ENCODE data around the gene HMOX1.

The HMOX1 gene, protein sequence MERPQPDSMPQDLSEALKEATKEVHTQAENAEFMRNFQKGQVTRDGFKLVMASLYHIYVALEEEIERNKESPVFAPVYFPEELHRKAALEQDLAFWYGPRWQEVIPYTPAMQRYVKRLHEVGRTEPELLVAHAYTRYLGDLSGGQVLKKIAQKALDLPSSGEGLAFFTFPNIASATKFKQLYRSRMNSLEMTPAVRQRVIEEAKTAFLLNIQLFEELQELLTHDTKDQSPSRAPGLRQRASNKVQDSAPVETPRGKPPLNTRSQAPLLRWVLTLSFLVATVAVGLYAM

DNA sequence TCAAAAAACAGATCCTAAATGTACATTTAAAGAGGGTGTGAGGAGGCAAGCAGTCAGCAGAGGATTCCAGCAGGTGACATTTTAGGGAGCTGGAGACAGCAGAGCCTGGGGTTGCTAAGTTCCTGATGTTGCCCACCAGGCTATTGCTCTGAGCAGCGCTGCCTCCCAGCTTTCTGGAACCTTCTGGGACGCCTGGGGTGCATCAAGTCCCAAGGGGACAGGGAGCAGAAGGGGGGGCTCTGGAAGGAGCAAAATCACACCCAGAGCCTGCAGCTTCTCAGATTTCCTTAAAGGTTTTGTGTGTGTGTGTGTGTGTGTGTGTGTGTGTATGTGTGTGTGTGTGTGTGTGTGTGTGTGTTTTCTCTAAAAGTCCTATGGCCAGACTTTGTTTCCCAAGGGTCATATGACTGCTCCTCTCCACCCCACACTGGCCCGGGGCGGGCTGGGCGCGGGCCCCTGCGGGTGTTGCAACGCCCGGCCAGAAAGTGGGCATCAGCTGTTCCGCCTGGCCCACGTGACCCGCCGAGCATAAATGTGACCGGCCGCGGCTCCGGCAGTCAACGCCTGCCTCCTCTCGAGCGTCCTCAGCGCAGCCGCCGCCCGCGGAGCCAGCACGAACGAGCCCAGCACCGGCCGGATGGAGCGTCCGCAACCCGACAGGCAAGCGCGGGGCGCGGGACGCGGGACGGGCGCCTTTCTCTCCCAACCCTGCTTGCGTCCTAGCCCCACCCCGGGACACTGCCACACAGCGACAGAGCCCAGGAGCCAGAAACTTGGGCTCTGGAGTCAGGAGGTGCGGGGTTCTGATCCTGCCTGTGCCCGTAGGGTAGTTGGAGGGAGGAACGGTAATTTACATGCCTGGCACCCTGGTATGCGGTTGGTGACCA is at the start of gene HMOX1:
Gene HMOX1 (plus strand): TSS at position 560 of the 887 bp plus-strand sequence. CDS start 78 bp downstream, at position 638.
- peak; percentile 80 for DNase-seq

DNA sequence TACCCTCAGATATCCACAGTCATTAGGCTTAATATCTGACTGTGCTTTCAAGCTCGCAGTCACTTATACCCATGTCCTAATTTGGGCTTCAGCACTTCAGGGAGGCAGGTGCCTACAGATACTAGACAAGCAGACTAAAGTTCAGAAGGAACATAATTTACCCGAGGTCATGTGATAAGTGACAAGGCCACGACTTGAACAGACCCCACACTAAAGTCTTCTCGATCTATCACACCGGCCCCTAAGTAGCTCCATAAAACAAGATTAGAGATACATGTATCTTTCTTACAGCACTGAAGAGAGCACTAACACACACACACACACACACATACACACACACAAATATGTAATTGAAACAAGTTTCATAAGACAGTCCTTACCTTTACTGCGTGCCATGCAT is 48.6 kb upstream of the HMOX1 start:
- no peak for DNase-seq

DNA sequence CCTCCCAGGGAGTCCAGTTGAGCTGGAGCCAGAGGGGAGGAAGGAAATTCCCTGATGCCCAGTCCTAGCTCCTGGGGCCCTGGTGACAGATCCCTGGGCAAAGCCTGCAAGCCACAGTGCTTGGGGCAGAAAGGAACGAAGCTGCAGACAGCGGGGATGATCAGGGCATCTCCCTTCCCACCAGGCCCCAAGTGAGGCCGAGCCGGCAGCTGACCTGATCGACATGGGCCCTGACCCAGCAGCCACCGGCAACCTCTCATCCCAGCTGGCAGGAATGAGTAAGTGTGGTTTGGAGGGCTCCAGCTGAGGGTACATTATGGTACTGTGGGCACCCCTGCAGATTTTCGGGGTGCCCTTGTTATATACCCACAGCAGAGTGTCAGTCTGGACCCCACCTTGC is 47.7 kb upstream of the HMOX1 start:
- no peak for DNase-seq

DNA sequence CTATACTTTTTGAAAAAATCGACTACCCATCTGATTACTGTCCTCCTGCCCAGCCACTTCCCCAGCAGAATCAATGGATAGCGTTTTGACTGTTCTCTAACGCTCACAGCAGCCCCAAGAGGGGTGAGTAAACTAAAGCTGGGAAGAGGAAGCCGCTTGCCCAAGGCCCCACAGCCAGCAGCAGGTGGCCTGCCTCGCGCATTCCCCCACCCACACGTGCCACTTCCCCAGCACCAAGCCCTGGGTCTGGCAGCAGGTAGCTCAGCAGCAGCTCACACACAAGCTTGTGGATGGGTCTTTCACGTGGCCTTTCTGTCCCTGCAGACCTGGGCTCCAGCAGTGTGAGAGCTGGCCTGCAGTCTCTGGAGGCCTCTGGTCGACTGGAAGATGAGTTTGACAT is 46.9 kb upstream of the HMOX1 start:
- DNase-seq, result no peak

DNA sequence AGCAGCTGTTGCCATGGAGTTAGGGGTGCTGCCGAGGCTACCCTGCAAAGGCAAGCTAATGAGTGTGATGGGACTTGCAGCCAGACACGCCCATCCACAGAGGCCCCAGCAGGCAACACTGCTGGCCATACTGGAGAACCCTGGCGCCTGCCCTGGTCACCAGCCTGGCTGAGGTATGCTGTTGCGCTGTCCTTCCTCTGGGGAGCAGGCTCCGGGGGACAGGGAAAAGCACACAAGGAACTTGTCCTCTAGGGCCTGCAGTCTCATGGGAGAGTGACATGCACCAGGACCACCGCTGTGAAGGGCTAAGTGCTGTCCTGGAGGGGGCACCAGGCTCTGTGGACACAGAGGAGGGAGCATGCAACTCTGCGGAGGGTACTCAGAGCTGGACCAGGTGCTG is 45.4 kb upstream of the HMOX1 start:
- DNase-seq, result no peak

DNA sequence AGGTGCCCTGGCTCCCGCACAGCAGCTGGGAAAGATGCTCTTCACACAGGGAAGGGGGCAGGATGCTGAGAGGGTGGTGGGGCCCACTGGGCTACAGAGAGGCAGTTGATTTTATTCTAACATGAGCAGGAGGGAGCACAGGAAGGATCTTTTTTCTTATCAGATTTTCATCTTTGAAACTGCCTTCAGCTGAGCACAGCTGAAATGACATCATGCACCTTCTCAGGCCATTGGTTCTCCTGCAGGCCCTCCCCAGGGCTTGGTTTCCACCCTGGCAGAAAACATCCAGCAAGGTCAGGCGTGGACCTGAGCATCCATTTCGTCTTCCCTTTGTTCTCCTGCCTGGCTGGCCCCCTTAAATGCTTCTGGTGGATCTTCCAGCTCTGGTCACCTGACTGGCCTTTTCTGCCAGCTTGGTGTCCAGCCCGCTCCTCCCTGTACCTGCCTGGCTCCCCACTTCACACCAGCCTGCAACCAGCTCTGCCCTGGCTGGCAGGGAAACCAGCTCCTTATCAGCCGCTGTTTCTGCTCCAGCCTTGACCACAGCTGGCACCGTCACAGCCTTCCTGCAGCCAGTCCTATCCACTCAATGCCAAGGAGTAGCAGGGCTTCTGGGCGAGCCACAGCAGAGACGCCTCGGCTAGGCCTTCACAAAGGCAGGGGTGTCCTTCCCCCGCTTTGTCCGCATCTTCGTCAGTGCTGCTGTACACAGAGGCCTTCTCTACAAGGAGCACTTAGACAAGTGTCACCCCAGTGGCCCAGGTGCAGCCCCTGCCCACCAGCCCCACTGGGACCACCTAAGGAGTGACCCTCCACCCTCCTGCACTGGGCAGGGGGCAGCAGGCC is 44.7 kb upstream of the HMOX1 start:
- no peak for DNase-seq

DNA sequence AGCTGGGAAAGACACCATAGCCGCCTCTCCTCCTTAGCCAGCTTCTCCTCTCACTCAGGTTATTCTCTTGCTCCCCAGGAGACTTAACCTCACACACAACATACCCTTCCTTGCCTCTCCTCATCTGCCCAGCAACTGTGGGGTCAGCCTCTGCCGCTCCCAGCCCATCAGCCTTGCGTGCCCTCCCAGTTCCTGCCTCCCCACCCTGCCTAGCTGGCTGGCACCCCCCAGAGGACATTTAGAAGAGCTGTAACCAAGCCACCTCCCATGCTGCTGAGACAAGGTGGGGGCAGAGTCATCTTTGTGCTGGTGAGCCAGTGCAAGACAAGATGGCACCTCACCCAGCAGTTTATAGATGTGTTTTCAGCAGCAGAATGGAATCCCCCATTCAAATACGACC is 43.0 kb upstream of the HMOX1 start:
- no peak for DNase-seq

DNA sequence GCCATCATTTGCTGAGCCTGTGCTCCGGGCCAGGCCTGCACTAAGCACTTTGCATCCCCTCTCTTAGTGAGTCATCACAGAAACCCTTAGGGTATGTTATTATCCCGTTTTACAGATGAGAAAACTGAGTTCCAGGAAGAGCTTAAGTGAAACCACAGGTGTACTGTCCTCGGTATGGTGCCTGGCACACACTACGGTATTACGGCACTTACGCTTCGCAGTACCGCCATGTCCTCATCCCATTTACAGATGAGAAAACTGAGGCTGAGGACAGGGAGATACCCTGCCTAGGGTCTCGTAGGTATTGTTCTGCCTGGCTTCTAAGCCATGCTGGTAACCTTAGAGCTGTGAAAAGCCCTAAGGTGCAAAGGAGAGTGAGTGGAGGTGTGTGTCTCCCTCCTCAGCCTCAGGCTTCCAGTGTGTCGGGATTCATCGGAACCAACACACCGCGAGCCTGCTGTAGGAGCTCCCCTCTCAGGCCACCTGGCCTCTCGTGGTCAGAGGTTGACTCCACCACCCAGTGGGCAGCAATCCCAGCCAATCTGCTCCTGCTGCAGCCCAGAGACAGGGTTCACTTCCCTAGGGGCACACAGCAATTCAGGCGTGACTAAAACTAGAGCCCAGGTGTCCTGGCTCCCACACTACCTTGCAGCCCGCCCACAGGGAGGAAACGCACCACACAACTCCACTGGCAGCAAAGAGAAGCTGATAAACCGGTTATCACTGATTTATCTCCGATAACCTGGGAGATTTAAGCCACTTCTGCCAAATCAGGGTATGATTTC is 39.6 kb upstream of the HMOX1 start:
- no peak for DNase-seq

DNA sequence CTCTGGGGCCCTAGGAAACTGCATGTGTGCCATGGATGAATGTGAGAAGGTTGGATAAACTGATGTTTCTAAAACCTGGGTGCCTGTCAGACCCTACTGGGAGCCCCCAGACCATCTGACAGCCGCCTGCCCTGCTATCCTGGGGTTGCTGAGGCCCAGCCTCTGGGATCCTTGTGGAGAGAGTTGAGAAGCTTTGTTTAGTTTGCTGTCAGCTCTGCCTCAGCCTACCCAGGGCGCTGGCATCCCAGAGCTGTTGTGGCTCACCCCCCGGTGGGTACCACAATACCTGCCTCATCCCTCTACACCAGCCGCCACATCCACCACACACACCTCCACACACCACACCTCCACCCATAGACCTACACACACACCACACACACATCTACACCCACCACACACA is 38.5 kb upstream of the HMOX1 start:
- DNase-seq, result no peak

DNA sequence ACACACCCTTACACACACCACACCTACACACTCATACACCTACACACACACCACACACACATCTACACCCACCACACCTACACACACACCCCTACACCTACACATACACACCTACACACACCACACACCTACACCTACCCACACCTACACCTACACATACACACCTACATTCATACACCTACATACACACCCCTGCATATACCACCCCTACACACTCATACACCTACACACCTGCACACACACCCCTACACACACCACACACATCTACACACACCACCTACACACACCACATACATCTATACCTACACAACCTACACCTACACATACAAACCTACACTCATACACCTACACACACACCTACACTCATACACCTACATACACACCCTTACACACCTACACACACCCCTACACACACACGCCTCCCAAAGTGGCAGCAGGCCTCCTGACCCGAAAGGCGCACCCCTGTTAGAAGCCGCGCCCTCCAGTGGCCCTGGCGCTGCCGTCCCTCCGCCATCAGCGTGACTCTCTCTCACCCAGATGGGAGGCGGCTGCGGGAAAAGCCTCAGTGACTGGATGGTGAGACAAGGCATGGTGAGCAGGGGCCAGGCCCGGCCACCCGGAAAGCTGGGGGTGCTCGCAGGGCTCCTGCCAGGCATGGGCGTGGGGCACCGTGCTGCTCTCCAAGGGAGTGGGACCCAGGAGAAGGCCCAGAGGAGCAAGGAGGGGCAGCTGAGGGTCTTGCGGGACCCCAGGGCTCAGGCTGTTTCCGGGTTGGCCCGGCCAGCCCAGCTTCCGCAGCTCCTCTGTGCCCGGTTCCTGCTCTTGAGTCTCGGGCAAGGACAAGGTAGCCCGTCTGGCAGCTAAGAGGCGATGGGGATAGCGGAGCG is 37.0 kb upstream of the HMOX1 start:
- no peak for DNase-seq

DNA sequence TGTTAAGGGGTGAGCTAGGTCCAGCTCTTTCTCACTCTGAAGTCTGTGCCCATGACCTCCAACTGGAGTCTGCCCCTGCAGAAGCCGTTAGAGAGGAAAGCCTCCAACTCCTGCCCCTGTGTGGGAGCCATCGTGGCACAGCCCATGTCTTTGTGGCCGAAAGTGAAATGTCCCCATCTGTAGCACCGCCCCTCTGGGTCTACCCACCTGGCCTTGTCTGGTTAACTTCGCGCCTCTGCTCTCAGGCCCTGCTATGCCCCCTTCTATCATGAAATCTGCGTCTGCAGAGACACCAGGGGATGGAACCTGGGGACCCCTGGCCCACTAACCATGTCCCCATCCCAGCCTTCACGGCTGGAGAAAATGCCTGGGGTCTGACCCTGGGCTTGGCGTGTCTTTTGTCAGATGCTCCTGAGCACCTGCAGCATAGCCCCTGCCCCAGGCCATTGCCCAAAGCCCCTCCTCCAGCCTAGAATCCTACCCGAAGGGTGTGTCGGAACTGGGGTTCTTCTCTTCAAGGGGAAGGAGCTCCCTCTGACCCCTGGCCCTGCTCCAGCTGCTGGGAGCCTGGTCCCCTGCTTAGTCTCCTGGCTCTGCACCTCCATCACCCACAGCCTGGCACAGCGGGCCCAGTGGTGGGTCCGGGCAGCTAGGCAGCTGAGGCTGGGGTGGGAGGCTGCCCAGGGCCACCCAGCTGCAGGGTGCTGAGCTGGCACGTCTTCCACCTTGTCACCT is 35.8 kb upstream of the HMOX1 start:
- no peak for DNase-seq

DNA sequence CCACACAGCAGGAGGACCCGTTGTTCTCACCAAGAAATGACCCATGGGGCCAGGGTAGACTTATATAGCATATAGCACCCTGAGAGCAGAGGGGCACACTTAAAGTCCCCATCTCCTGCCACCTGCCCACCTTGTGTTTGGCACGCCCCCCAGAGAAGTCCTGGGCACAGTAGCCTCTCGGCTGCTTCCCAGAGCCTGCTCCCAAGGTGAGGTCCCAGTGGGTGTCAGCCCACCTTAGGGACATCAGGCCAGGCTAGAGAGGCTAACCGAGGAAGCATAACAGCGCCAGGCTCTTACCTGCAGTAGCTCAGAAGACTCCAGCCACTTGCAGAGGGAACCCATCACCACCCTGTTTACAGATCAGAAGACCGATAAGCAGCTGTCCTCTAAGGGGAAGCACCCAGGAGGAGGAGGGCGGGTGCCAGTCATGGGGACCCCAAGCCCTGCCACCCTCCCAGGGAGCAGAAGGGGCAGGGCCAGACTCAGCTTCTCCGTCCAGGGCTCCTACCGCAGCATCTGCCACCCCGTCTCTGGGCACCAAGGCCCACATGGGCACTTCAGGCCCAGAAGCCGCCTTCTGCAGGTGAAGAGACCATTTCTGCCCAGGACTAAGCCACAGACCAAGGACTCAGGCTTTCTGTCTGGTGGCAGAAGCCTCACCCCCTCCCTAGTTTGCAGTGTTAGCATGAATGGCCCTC is 34.9 kb upstream of the HMOX1 start:
- DNase-seq, result no peak

DNA sequence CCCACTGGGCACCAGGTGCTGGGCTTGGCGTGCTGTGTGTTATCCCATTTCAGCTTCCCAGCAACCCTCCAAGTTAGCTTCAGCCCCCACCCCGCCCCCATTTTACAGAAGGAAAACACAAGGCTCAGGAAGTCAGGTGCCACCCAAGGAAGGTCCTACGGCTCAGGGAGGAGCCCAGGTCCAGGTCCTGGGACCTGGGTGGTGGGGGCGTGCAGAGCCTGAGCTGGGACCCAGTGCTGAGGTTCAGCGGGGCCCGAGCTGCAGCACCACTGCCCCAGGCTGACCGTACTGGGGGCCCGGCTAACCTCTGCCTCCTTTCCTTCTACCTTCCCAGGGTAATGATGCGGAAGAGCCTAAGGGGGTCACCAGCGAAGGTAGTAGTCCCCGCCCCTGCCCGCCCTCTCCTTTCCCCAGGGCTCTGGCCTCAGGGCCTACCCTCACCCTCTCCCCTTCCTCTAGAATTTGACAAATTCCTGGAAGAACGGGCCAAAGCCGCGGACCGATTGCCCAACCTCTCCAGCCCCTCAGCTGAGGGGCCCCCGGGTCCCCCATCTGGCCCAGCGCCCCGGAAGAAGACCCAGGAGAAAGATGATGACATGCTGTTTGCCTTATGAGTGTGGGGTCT is 34.2 kb upstream of the HMOX1 start:
- no peak for DNase-seq

DNA sequence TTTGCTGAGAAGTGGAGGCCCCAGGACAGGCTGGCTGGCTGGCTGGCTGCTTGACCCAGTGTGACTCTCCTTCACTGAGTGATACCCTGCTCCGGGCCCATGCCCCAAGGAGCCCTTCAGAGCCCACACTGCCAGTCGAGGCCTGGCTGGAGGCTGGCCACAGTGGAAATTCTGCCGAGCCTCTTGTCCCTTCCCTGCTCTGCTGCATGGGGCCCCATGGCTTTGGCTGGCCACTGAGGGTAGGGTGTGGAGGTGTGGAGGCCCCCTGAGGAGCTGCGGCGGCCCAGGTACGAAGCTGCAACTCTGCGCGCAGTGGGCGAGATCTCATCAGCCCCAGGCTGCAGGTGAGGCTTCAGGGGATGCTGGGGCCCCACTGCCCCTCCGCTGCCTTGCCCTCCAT is 33.4 kb upstream of the HMOX1 start:
- DNase-seq, result no peak

DNA sequence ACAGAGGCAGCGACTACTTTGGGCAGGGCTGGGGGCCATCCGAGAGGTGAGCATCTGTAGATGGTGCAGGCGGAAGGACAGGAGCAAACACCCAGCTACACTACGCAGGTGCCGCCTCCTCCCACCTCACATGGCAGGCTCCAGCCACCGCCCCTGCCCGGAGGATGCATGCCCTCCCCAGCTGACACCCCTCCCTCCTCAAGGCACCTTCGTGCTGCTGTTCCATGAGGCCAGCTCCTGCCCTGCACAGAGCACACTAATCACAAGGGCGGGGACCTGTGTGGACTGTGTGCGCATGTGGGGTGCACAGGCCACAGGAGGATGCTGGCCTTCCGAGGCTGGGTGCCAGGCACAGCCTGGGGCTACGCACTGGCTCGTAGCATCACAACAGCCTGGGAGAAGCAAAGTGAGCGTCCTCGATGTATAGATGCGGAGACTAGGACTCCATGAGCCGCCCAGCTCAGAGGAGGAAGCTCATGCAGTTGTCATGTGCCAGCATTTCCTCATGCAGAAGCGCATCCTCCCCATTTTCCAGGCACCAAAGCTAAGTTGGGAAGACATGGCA is 32.8 kb upstream of the HMOX1 start:
- no peak for DNase-seq

DNA sequence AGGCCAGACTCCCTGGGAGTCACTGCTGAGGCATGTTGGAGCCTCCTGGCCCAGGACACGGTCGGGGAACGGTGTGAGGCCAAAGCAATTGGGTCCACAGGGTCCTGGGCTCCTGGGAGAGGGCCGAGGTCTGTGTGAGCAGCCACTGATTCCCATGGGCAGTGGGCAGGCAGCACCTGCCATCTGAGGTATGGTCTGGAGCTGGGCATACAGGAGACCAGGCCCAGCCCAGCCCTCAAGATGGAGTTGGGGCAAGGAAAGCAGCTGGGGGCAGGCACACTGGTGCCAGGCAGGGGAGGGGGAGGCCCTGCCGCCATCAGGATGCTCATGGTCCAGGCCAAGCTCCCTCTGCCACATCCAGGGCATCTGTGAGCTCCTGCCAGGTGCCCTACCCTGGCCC is 32.2 kb upstream of the HMOX1 start:
- no peak for DNase-seq

DNA sequence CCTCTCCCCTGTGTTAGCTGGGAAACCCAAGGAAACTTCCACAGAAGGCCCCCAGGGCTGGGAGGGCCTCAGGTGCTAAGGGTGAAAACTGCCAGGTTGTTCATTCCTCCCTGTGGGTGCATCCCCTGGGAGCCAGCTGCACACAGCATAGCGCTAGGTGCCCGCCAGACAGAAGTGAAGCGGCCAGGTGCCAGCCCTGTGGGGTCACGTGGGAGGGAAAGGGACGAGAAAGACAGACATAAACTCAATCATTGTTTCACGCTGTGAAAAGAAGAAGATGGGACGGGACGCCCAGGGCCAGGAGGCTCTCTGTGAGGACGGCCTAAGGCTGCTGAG is 31.6 kb upstream of the HMOX1 start:
- DNase-seq, result no peak

DNA sequence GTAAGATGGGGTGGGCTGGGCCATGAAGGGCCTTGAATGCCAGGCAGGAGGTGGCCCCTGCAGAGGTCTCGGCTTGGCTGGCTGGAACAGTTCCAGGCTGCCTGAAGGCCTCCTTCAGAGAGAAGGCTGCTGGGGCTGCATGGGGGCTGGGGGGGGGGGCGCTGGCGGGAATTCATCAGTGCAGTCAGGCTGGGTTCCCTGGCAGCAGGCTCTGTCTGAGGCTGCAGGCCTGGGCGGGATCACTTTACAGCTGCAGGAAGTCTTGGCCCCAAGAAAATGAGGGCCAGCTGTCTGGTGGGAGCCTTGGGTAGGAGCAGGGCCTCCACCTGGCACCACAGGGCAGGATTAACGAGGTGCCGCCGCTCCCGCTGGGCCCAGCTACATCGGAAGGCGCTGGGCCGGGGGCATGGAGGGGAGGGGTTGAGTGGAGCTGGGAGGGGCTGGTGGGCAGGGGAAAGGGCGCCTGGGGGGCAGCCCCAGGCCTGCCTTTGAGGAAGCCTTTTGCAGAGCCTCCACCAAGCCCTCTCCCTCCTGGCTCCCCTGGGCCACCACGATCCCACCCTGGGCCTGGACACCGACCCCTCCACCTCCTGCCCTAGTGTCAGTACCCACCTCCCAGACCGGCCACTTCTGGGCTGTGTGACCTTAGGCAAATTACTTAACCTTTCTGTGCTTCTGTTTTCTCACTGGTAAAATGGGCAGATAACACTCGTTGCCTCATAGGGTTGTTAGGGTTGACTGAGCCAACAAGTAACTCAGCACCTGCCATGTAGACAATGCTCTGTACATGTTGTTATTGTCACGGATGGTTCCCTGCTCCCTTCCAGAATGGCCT is 31.0 kb upstream of the HMOX1 start:
- no peak for DNase-seq

Data from activated CD8-positive, alpha-beta memory T cell treated with anti-CD3 and anti-CD28 coated beads for 24 hours (primary cell).